Endothelial cell of umbilical vein (primary cell): ENCODE measurements around the gene SRPX2. TPM values are rescaled to one million over a fixed set of nuclear protein-coding genes. Genes with fewer than 3 reads are reported as not detected.

Source experiments
- BruUV-seq: library from RNA; stranded (reverse); fragments of 400-500 nt; replicated peaks from 2 replicates; lab custom pipeline; 2021; lab: Mats Ljungman, UMichigan
- CTCF ChIA-PET: fragments of 300-600, 350-600 bp; sonication (Branson Sonifier 250); formaldehyde crosslinking; loops from one replicate; lab custom pipeline; 2021; ENCODE audit warnings: antibody characterized with exemption, inconsistent platforms; lab: Charles Lee
- POLR2A ChIA-PET: fragments of 300-600, 350-600 bp; sonication (Branson Sonifier 250); formaldehyde crosslinking; loops from one replicate; lab custom pipeline; 2021; ENCODE audit warnings: antibody characterized with exemption, inconsistent platforms; lab: Charles Lee
- DNase-seq: peaks from one replicate; pipeline ENCODE4 v3.0.0-alpha.2; 2011; ENCODE audit warnings: low read depth, low spot score
- FAIRE-seq: peaks from 2 replicates; lab custom pipeline; 2011; peaks lifted over from hg19 to GRCh38; lab: Jason Lieb, UNC
- H2AFZ ChIP-seq: 2 replicates; pipeline ENCODE4 v1.6.0; 2012; ENCODE audit warnings: low read depth, low read length, control low read depth, inconsistent platforms
- H3K27ac ChIP-seq: 2 replicates; pipeline ENCODE4 v1.5.1; 2011; ENCODE audit warnings: low read depth, mild to moderate bottlenecking, control low read depth, low read length, moderate library complexity; ENCODE audit not compliant: insufficient read depth
- H3K27me3 ChIP-seq, 2 experiments: 2 replicates each; pipeline versions ENCODE4 v1.6.0 to v1.6.1; 2011; ENCODE audit warnings: low read length in 2 of 2, mixed read lengths in 1 of 2; ENCODE audit not compliant: control insufficient read depth in 2 of 2, insufficient read depth in 2 of 2
- H3K36me3 ChIP-seq, 2 experiments: 2 replicates in 1 of 2; 3 replicates in 1 of 2; pipeline ENCODE4 v1.5.1; 2011; ENCODE audit warnings: low read length in 2 of 2, mild to moderate bottlenecking in 1 of 2, moderate library complexity in 1 of 2; ENCODE audit not compliant: control insufficient read depth in 2 of 2, insufficient read depth in 2 of 2; ENCODE audit errors: extremely low read depth in 1 of 2
- H3K4me1 ChIP-seq: 3 replicates; pipeline ENCODE4 v1.5.1; 2011; ENCODE audit warnings: mild to moderate bottlenecking, low read length; ENCODE audit not compliant: control insufficient read depth, insufficient read depth; ENCODE audit errors: extremely low read depth
- H3K4me2 ChIP-seq: 2 replicates; pipeline ENCODE4 v1.6.1; 2011; ENCODE audit warnings: low read length, control low read depth, mixed read lengths; ENCODE audit not compliant: insufficient read depth
- H3K4me3 ChIP-seq, 3 experiments: fragments of 200-600 bp in 1 of 3; sonication (generic), shearing (Covaris generic) in 1 of 3; replicated peaks in 1 of 3; 2 replicates each; pipeline ENCODE4 v1.5.1; 2011 to 2016; ENCODE audit warnings: control low read depth in 3 of 3, low read length in 3 of 3, mild to moderate bottlenecking in 2 of 3, inconsistent platforms in 1 of 3, low read depth in 1 of 3, moderate library complexity in 1 of 3; ENCODE audit not compliant: insufficient read depth in 1 of 3
- H3K79me2 ChIP-seq: 2 replicates; pipeline ENCODE4 v1.6.0; 2012; ENCODE audit warnings: low read length, inconsistent platforms; ENCODE audit not compliant: control insufficient read depth, insufficient read depth
- H3K9ac ChIP-seq: replicated peaks from 2 replicates; pipeline ENCODE3; 2011; ENCODE audit warnings: low read length, control low read depth; ENCODE audit not compliant: insufficient read depth; ENCODE audit errors: extremely low read depth
- H3K9me1 ChIP-seq: replicated peaks from 3 replicates; pipeline ENCODE4 v1.6.0; 2011; ENCODE audit warnings: mild to moderate bottlenecking, low read length; ENCODE audit not compliant: control insufficient read depth, insufficient read depth; ENCODE audit errors: extremely low read depth
- H3K9me3 ChIP-seq: replicated peaks from 2 replicates; pipeline ENCODE4 v1.5.1; 2012; ENCODE audit warnings: low read length, inconsistent platforms; ENCODE audit not compliant: control insufficient read depth, insufficient read depth
- H4K20me1 ChIP-seq: replicated peaks from 2 replicates; pipeline ENCODE3; 2011; ENCODE audit warnings: mild to moderate bottlenecking, low read length; ENCODE audit not compliant: control insufficient read depth, insufficient read depth; ENCODE audit errors: extremely low read depth
- CTCF ChIP-seq, 2 donors: IDR thresholded peaks; 1 replicate in 1 of 2; 2 replicates in 1 of 2; pipeline ENCODE4 v1.5.1; 2011; ENCODE audit warnings: low read length in 2 of 2, mild to moderate bottlenecking in 2 of 2, moderate library complexity in 2 of 2, control low read depth in 1 of 2, inconsistent platforms in 1 of 2, low read depth in 1 of 2; ENCODE audit not compliant: insufficient read depth in 1 of 2; ENCODE audit errors: extremely low read depth in 1 of 2
- EZH2 ChIP-seq: IDR thresholded peaks from 2 replicates; pipeline ENCODE4 v1.6.1; 2012; ENCODE audit warnings: borderline replicate concordance, low read depth, mild to moderate bottlenecking, moderate library complexity, low read length, inconsistent platforms; ENCODE audit not compliant: severe bottlenecking
- FOS ChIP-seq: IDR thresholded peaks from 2 replicates; pipeline ENCODE4 v1.6.1; 2011; ENCODE audit warnings: mild to moderate bottlenecking, low read length, moderate library complexity, borderline replicate concordance; ENCODE audit not compliant: insufficient read depth
- GATA2 ChIP-seq: IDR thresholded peaks from 2 replicates; pipeline ENCODE4 v1.7.0; 2011; ENCODE audit warnings: low read depth, mild to moderate bottlenecking, moderate library complexity, mixed read lengths, low read length; ENCODE audit not compliant: insufficient read length, insufficient read depth
- JUN ChIP-seq: IDR thresholded peaks from 2 replicates; pipeline ENCODE4 v1.6.1; 2011; ENCODE audit warnings: borderline replicate concordance, low read depth; ENCODE audit not compliant: insufficient read length, insufficient read depth
- MAX ChIP-seq: IDR thresholded peaks from 2 replicates; pipeline ENCODE4 v1.6.1; 2011; ENCODE audit not compliant: insufficient read depth, insufficient read length
- MYC ChIP-seq: IDR thresholded peaks from one replicate; pipeline ENCODE4 v1.6.1; 2011; ENCODE audit warnings: mild to moderate bottlenecking, low read depth, low read length
- POLR2A ChIP-seq: IDR thresholded peaks from 2 replicates; pipeline ENCODE4 v1.6.1; 2012; ENCODE audit warnings: low read depth, mild to moderate bottlenecking, control low read depth, low read length
- POLR2AphosphoS5 ChIP-seq: IDR thresholded peaks from 2 replicates; pipeline ENCODE4 v1.6.1; 2012; ENCODE audit warnings: low read depth, mild to moderate bottlenecking, control low read depth, low read length, moderate library complexity; ENCODE audit not compliant: insufficient read depth
- dilution Hi-C: fragments of 300-500 bp; cut with MboI; formaldehyde crosslinking; loops from one replicate; pipeline ENCODE4 v1.15.0; 2019; ENCODE audit warnings: low sequenced_read_pairs; ENCODE audit not compliant: extremely low pct_ligation_motif_present
- intact Hi-C: fragments of 100-400 bp; cut with micrococcal nuclease; formaldehyde crosslinking; loops from one replicate; pipeline ENCODE4 v1.10.0; 2022
- polyA plus RNA-seq, 4 experiments: library from polyadenylated mRNA; depleted of rRNA in 3 of 4; stranded (reverse) in 3 of 4; unstranded in 1 of 4; fragments of >200 nt; gene quantifications; 2 replicates each; pipeline versions ENCODE4 v1.2.1 to v1.2.3, GENCODE V29; 2011 to 2012; ENCODE audit warnings: missing spikeins in 1 of 4
- total RNA-seq: library from RNA; stranded (reverse); gene quantifications from 2 replicates; pipeline ENCODE4 v1.2.3, GENCODE V29; 2021

The SRPX2 gene
- total and polyA plus RNA-seq, 2 donors (not counting 3 experiments of a cell fraction or from before 2014, with no cell fraction given): 124 to 265 TPM

- Histone ChIP-seq H4K20me1 (no peaks in the 10 kb centered on the region), H3K9me3 (no peaks in the 10 kb centered on the region), H3K4me1 (peaks cover 17% of the 10 kb centered on the region), H3K4me2 (no peak overlapping the region), H3K9me1 (no peaks in the 10 kb centered on the region), H3K9ac (no peak overlapping the region), H3K36me3 (peaks cover 2 to 4% of the 10 kb centered on the region in 2 experiments), H3K79me2 (no peaks in the 10 kb centered on the region), H3K27me3 (no peaks in the 10 kb centered on the region), H3K27ac (no peak overlapping the region), H2AFZ (no peak overlapping the region), H3K4me3 (no peak overlapping the region)
- TF ChIP-seq GATA2 (no peak), JUN (no peak)
- FAIRE-seq (no peak), DNase-seq (no peak)
- BruUV-seq: no TSS peak
- ChIA-PET POLR2A (no interaction called here), CTCF (interaction anchor here (2.3 to 5.0 kb wide), 2 partner anchors 9 to 88 kb away, joined by 10 to 28 read pairs; no protein-coding TSS in a partner anchor)
- intact Hi-C loops: no loop called here
- dilution Hi-C loops: no loop called here
These were observed 36.8 kb downstream of the SRPX2 start for GRCh38 chrX:100680756-100681155.

- Histone ChIP-seq H3K9me1 (no peaks in the 10 kb centered on the region), H3K4me2 (peak overlapping the region; percentile 17), H3K4me3 (no peak overlapping the region), H3K27ac (peak overlapping the region; percentile 29), H3K36me3 (peaks cover under 1 to 2% of the 10 kb centered on the region in 2 experiments), H3K79me2 (no peaks in the 10 kb centered on the region), H3K27me3 (no peaks in the 10 kb centered on the region), H3K9ac (no peak overlapping the region), H4K20me1 (no peaks in the 10 kb centered on the region), H3K9me3 (no peaks in the 10 kb centered on the region), H3K4me1 (peaks cover 17% of the 10 kb centered on the region), H2AFZ (no peak overlapping the region)
- DNase-seq (no peak), FAIRE-seq (peak; percentile 80)
- no TSS peak for BruUV-seq
- CTCF ChIA-PET: interaction anchor here (2.3 to 8.0 kb wide), 3 partner anchors 10 to 87 kb away, joined by 10 to 374 read pairs (median 28); no protein-coding TSS in a partner anchor
- TF ChIP-seq EZH2 (no peak), GATA2 (no peak), POLR2AphosphoS5 (no peak), MAX (no peak), CTCF (IDR thresholded peaks at IDR 0.05; ENCODE audit: extremely low read depth in 1 of 2, insufficient read depth in 1 of 2, low read depth in 1 of 2, low read length in 2 of 2) (no peak), MYC (no peak), POLR2A (no peak), FOS (no peak), JUN (no peak)
- POLR2A ChIA-PET: no interaction called here
- intact Hi-C loops (no loop called here), dilution Hi-C loops (no loop called here)
These were observed 37.6 kb downstream of the SRPX2 start for GRCh38 chrX:100681599-100681998.
